LNCAP (cell line): ENCODE results near the gene KRT7.

Experiments used
- CTCF ChIP-seq: fragments of 450-650 bp; IDR thresholded peaks from 2 replicates; pipeline ENCODE4 v1.5.1; 2017; ENCODE audit warnings: mild to moderate bottlenecking

Gene KRT7

GRCh38 chr12:52235822-52236361 lies 2.8 kb downstream of the KRT7 start:
- TF ChIP-seq CTCF = no peak

DNA sequence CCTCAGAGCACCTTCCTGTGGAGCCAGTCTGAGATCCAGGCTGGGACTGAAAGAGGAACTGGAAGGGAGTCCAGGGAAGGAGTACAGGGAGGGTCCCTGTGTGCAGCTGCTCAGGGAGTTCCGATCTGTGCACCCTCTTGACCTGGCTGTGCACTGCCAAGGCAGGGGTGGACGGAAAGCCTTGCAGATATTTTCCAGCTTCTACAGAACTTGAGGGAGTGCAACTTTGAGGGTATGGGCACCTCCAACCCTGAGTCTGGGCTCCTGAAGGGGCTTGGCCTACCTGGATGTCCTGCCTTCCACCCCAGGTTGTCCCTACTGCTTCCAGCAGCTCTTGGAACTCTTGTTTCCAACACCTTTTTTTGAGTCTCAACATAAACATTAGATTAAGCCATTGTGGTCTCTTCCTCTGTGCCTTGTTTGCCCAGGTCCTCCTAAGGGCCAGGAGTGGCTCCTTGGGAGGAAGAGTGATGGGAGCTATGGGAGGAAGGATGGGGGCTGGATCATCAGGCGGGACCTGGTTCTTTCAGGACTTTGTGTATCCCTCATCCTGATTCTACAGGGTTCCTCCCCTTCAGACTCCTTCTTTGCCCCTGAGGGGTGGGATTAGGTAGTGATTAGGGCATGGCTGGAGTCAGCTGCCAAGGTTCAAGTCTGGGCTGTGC lies 3.5 kb downstream of the KRT7 start:
- no peak for TF ChIP-seq CTCF

- TF ChIP-seq CTCF = no peak
Observed at GRCh38 chr12:52238207-52238840, 5.3 kb downstream of the KRT7 start.

- TF ChIP-seq CTCF = no peak
Observed at GRCh38 chr12:52238916-52239646, 6.0 kb downstream of the KRT7 start.

DNA sequence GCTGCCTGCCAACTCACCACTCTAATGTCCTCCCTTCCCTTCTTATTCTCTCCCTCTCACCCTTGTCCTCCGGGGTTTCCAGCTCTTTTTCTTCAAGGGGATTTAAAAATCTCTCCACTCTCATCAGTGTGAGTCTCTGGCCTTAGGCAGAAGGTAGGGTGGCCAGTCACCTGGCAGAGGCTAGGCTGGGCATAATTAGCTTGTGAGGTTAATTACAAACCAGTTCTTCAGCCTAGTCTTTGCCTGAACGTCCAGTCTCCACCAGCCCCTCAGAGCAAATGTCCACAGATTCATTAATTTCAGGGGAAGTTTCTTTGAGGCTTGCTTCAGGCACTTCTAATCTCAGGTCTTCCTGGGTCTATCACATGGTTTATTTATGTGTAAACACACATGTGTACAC lies 6.7 kb downstream of the KRT7 start:
- no peak for TF ChIP-seq CTCF

DNA sequence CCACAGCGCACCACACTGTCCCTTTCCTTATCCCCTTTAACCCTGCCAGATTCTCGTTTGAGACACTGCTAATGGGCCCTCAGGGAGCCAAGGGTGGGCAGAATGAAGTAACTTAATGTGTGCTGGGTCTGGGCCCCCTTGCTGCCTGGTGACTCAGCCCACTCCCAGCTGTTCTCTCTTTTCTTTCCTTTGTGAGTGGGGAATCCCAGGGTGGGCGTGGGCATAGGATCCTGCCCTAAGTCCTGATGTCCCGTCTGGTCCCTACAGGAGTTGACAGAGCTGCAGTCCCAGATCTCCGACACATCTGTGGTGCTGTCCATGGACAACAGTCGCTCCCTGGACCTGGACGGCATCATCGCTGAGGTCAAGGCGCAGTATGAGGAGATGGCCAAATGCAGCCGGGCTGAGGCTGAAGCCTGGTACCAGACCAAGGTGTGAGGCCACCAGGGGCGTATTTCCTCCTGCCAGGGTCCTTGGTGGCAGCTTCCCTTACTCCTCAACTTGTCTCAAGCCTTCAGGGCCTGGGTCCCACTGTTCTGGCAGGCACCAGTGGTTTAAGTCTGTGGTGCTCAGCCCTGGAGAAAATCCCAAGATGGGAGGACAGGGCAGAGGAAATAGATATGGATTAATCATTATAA lies 8.3 kb downstream of the KRT7 start:
- no peak for TF ChIP-seq CTCF
